ENCODE results near the gene SORCS2.

The SORCS2 gene

GRCh38 chr4:7646384-7647061 lies 454.2 kb downstream of the SORCS2 start:
- no peaks in the 10 kb centered on the region for H3K27me3 ChIP-seq
- no peaks in the 10 kb centered on the region for H3K36me3 ChIP-seq
- no peak for TF ChIP-seq CTCF (IDR thresholded peaks at IDR 0.05; ENCODE audit: low read depth, low read length)
- H3K9me3 ChIP-seq, result no peaks in the 10 kb centered on the region
- no peak overlapping the region for H3K4me3 ChIP-seq (ENCODE audit: low read depth, low read length)
- no peak for DNase-seq
- H3K4me1 ChIP-seq, result no peaks in the 10 kb centered on the region; the same call in 1 of the 2 replicates

- H3K9me3 ChIP-seq, result no peaks in the 10 kb centered on the region
- H3K27me3 ChIP-seq, result no peaks in the 10 kb centered on the region
- no peak for TF ChIP-seq CTCF (IDR thresholded peaks at IDR 0.05; ENCODE audit: low read depth, low read length)
- H3K36me3 ChIP-seq, result no peaks in the 10 kb centered on the region
- no peak for DNase-seq
- H3K4me3 ChIP-seq (ENCODE audit: low read depth, low read length), result no peak overlapping the region
- H3K4me1 ChIP-seq, result no peaks in the 10 kb centered on the region; the same call in 1 of the 2 replicates
These were observed 454.8 kb downstream of the SORCS2 start for GRCh38 chr4:7647186-7647585.

- H3K9me3 ChIP-seq, result no peaks in the 10 kb centered on the region
- H3K36me3 ChIP-seq, result no peaks in the 10 kb centered on the region
- H3K4me1 ChIP-seq, result no peaks in the 10 kb centered on the region; the same call in 1 of the 2 replicates
- H3K27me3 ChIP-seq, result no peaks in the 10 kb centered on the region
- DNase-seq, result no peak
- no peak overlapping the region for H3K4me3 ChIP-seq (ENCODE audit: low read depth, low read length)
- TF ChIP-seq CTCF (IDR thresholded peaks at IDR 0.05; ENCODE audit: low read depth, low read length), result no peak
These were observed 455.5 kb downstream of the SORCS2 start for GRCh38 chr4:7647600-7648543.

GRCh38 chr4:7648544-7649395 lies 456.4 kb downstream of the SORCS2 start:
- Histone ChIP-seq H3K4me3 (ENCODE audit: low read depth, low read length) (no peak overlapping the region), H3K27me3 (no peaks in the 10 kb centered on the region), H3K9me3 (no peaks in the 10 kb centered on the region), H3K36me3 (no peaks in the 10 kb centered on the region), H3K4me1 (no peaks in the 10 kb centered on the region; the same call in 1 of the 2 replicates)
- DNase-seq, result no peak
- TF ChIP-seq CTCF (IDR thresholded peaks at IDR 0.05; ENCODE audit: low read depth, low read length), result no peak

GRCh38 chr4:7649411-7649740 lies 457.0 kb downstream of the SORCS2 start:
- no peaks in the 10 kb centered on the region for H3K27me3 ChIP-seq
- H3K9me3 ChIP-seq, result no peaks in the 10 kb centered on the region
- no peak for DNase-seq
- no peaks in the 10 kb centered on the region; the same call in 1 of the 2 replicates for H3K4me1 ChIP-seq
- H3K4me3 ChIP-seq (ENCODE audit: low read depth, low read length), result no peak overlapping the region
- no peaks in the 10 kb centered on the region for H3K36me3 ChIP-seq
- no peak for TF ChIP-seq CTCF (IDR thresholded peaks at IDR 0.05; ENCODE audit: low read depth, low read length)

All from BE2C (cell line).